DND-41 (cell line): ENCODE data around the gene SCLT1.

ENCODE experiments used
- CTCF ChIP-seq: IDR thresholded peaks from 2 replicates; pipeline ENCODE4 v1.5.1; 2012; ENCODE audit warnings: borderline replicate concordance, low read length, moderate library complexity, mild to moderate bottlenecking; ENCODE audit not compliant: poor library complexity, severe bottlenecking; ENCODE audit errors: extremely low read depth
- EZH2 ChIP-seq: IDR thresholded peaks from 3 replicates; pipeline ENCODE4 v1.6.1; 2012; ENCODE audit warnings: borderline replicate concordance, low read depth, mild to moderate bottlenecking, moderate library complexity, low read length, inconsistent platforms; ENCODE audit not compliant: severe bottlenecking

GRCh38 chr4:128983771-128984485 lies 109.4 kb downstream of the SCLT1 start:
- no peak for TF ChIP-seq CTCF
- no peak for TF ChIP-seq EZH2
